Keratinocyte (primary cell): ENCODE data around the gene NPHP1. TPM values are rescaled to one million over a fixed set of nuclear protein-coding genes. Genes with fewer than 3 reads are reported as not detected.

Experiments used
- DNase-seq: peaks from one replicate; pipeline ENCODE4 v3.0.0-alpha.2; 2011; ENCODE audit warnings: low read depth, missing footprints, low spot score
- FAIRE-seq: peaks from 2 replicates; lab custom pipeline; 2011; peaks lifted over from hg19 to GRCh38; lab: Jason Lieb, UNC
- H2AFZ ChIP-seq: 2 replicates; pipeline ENCODE4 v1.6.0; 2012; ENCODE audit warnings: low read length, control low read depth, inconsistent platforms; ENCODE audit not compliant: control insufficient read depth
- H3K27ac ChIP-seq: 2 replicates; pipeline ENCODE4 v1.5.1; 2011; ENCODE audit warnings: low read length; ENCODE audit not compliant: control insufficient read depth, insufficient read depth
- H3K27me3 ChIP-seq: 3 replicates; pipeline ENCODE4 v1.6.0; 2011; ENCODE audit warnings: low read length; ENCODE audit not compliant: control insufficient read depth, insufficient read depth; ENCODE audit errors: extremely low read depth
- H3K36me3 ChIP-seq, 2 experiments: 2 replicates in 1 of 2; 3 replicates in 1 of 2; pipeline ENCODE4 v1.5.1; 2011; ENCODE audit warnings: low read length in 2 of 2, mild to moderate bottlenecking in 1 of 2; ENCODE audit not compliant: control insufficient read depth in 2 of 2, insufficient read depth in 2 of 2; ENCODE audit errors: extremely low read depth in 1 of 2
- H3K4me1 ChIP-seq: 3 replicates; pipeline ENCODE4 v1.5.1; 2011; ENCODE audit warnings: low read length; ENCODE audit not compliant: control insufficient read depth, insufficient read depth; ENCODE audit errors: extremely low read depth
- H3K4me2 ChIP-seq: 3 replicates; pipeline ENCODE4 v1.6.0; 2011; ENCODE audit warnings: low read depth, low read length; ENCODE audit not compliant: control insufficient read depth, insufficient read depth; ENCODE audit errors: extremely low read depth
- H3K4me3 ChIP-seq, 3 experiments: fragments of 200-600 bp in 1 of 3; sonication (generic) in 1 of 3; 2 replicates in 2 of 3; 3 replicates in 1 of 3; pipeline ENCODE4 v1.5.1; 2011 to 2016; ENCODE audit warnings: low read length in 3 of 3, mild to moderate bottlenecking in 3 of 3, control low read depth in 2 of 3, inconsistent platforms in 1 of 3, low read depth in 1 of 3, mixed read lengths in 1 of 3, mixed run types in 1 of 3, moderate library complexity in 1 of 3; ENCODE audit not compliant: control insufficient read depth in 2 of 3, insufficient read depth in 2 of 3; ENCODE audit errors: extremely low read depth in 1 of 3
- H3K79me2 ChIP-seq: 2 replicates; pipeline ENCODE4 v1.6.0; 2012; ENCODE audit warnings: low read length; ENCODE audit not compliant: control insufficient read depth, insufficient read depth
- H3K9ac ChIP-seq: 3 replicates; pipeline ENCODE4 v1.6.0; 2011; ENCODE audit warnings: low read length; ENCODE audit not compliant: control insufficient read depth, insufficient read depth; ENCODE audit errors: extremely low read depth
- H3K9me1 ChIP-seq: 3 replicates; pipeline ENCODE4 v1.6.0; 2011; ENCODE audit warnings: low read length; ENCODE audit not compliant: control insufficient read depth, insufficient read depth; ENCODE audit errors: extremely low read depth
- H3K9me3 ChIP-seq: 2 replicates; pipeline ENCODE4 v1.5.1; 2012; ENCODE audit warnings: low read depth, low read length; ENCODE audit not compliant: control insufficient read depth
- H4K20me1 ChIP-seq: 3 replicates; pipeline ENCODE4 v1.6.0; 2011; ENCODE audit warnings: low read length; ENCODE audit not compliant: control insufficient read depth, insufficient read depth; ENCODE audit errors: extremely low read depth
- CTCF ChIP-seq, 3 experiments: IDR thresholded peaks in 1 of 3; conservative IDR thresholded peaks in 1 of 3; optimal IDR thresholded peaks in 1 of 3; 2 replicates in 2 of 3; 3 replicates in 1 of 3; pipeline versions ENCODE3 to v1.5.1; 2011; ENCODE audit warnings: low read length in 3 of 3, mild to moderate bottlenecking in 3 of 3, moderate library complexity in 2 of 3, control low read depth in 1 of 3, inconsistent platforms in 1 of 3; ENCODE audit not compliant: insufficient read depth in 2 of 3; ENCODE audit errors: extremely low read depth in 1 of 3
- EZH2 ChIP-seq: IDR thresholded peaks from one replicate; pipeline ENCODE4 v1.6.1; 2012; ENCODE audit warnings: inconsistent platforms, mild to moderate bottlenecking, low read length, moderate library complexity
- dilution Hi-C: fragments of 300-500 bp; cut with MboI; formaldehyde crosslinking; loops from one replicate; pipeline ENCODE4 v1.7.0; 2020; ENCODE audit warnings: low sequenced_read_pairs; ENCODE audit not compliant: extremely low pct_ligation_motif_present
- polyA plus RNA-seq, 5 experiments: library from polyadenylated mRNA; depleted of rRNA in 3 of 5; stranded (reverse) in 3 of 5; stranded (forward) in 1 of 5; unstranded in 1 of 5; fragments of >200 nt; gene quantifications; 1 replicate in 1 of 5; 2 replicates in 3 of 5; 3 replicates in 1 of 5; pipeline versions ENCODE4 v1.2.1 to v1.2.3, GENCODE V29; 2011 to 2012; ENCODE audit warnings: missing spikeins in 2 of 5, low read depth in 1 of 5, low replicate concordance in 1 of 5

NPHP1 gene
- polyA plus RNA-seq, 1 donor (not counting 4 experiments of a cell fraction or from before 2014, with no cell fraction given) = 8.1 TPM

DNA sequence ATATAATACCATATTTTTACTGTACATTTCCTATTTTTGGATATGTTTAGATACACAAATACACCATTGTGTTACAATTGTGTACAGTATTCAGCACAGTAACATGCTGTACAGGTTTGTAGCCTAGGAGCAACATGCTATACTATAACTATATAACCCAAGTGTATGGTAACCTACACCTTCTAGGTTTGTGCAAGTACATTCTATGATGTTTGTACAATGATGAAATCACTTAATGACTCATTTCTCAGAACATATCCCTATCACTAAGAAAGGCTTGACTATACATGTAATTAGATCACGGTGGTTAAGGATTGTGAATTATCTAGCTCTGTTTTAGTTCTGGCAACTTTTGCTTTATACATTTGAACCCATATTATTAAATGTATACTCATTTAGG is 31.3 kb downstream of the NPHP1 start:
- Histone ChIP-seq H3K9me1 (no peaks in the 10 kb centered on the region), H3K9ac (no peak overlapping the region), H4K20me1 (no peaks in the 10 kb centered on the region), H3K4me1 (peaks cover 12% of the 10 kb centered on the region), H3K27ac (no peak overlapping the region), H3K79me2 (no peaks in the 10 kb centered on the region), H3K9me3 (no peaks in the 10 kb centered on the region), H3K4me2 (peak overlapping the region; percentile 71), H2AFZ (no peak overlapping the region), H3K27me3 (no peaks in the 10 kb centered on the region), H3K36me3 (no peaks in the 10 kb centered on the region), H3K4me3 (no peak overlapping the region)
- no peak for DNase-seq
- dilution Hi-C loops = no loop called here
- TF ChIP-seq CTCF (optimal IDR thresholded peaks at IDR 0.05 in 1 of 3, IDR thresholded peaks at IDR 0.05 in 1 of 3, conservative IDR thresholded peaks at IDR 0.05 in 1 of 3; ENCODE audit: extremely low read depth in 1 of 3, insufficient read depth in 2 of 3, low read length in 3 of 3) = no peak
- no peak for TF ChIP-seq EZH2
- peak; percentile 90 for FAIRE-seq

GRCh38 chr2:110172506-110172905 is 32.3 kb downstream of the NPHP1 start:
- Histone ChIP-seq H3K4me2 (no peak overlapping the region), H3K79me2 (no peaks in the 10 kb centered on the region), H3K36me3 (no peaks in the 10 kb centered on the region), H4K20me1 (no peaks in the 10 kb centered on the region), H3K4me1 (peaks cover 12% of the 10 kb centered on the region), H3K9me1 (no peaks in the 10 kb centered on the region), H2AFZ (no peak overlapping the region), H3K9ac (no peak overlapping the region), H3K9me3 (no peaks in the 10 kb centered on the region), H3K4me3 (no peak overlapping the region), H3K27me3 (no peaks in the 10 kb centered on the region), H3K27ac (no peak overlapping the region)
- dilution Hi-C loops = no loop called here
- TF ChIP-seq CTCF (optimal IDR thresholded peaks at IDR 0.05 in 1 of 3, IDR thresholded peaks at IDR 0.05 in 1 of 3, conservative IDR thresholded peaks at IDR 0.05 in 1 of 3; ENCODE audit: extremely low read depth in 1 of 3, insufficient read depth in 2 of 3, low read length in 3 of 3) = no peak
- no peak for TF ChIP-seq EZH2
- DNase-seq (no peak), FAIRE-seq (no peak)
